GM12873 (cell line): ENCODE data around the gene C2orf92.

Experiments
- TF ChIP-seq, protein P1 (sequence below): IDR thresholded peaks from 2 replicates; pipeline ENCODE4 v1.5.1; 2012; ENCODE audit warnings: low read depth, mild to moderate bottlenecking, moderate library complexity, low read length, control low read depth; ENCODE audit not compliant: insufficient read depth; ENCODE audit errors: missing control alignments

The C2orf92 gene

DNA sequence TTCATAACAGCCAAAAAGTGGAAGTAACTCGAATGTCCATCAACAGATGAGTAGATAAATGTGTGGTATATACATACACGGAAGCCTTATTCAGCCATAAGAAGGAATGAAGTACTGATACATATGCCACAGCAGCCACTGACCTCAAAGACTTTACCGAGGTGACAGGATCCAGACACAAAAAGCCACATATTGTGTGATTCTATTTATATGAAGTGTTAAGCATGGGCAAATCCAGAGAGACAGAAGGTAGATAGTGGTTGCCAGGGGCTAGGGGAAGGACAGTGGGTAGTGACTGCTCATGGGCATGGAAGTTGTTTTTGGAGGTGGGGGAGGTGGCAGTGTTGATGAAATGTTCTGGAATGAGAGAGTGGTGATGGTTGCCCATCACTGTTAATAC, 77.8 kb downstream of the C2orf92 start:
- TF ChIP-seq, protein P1, sequence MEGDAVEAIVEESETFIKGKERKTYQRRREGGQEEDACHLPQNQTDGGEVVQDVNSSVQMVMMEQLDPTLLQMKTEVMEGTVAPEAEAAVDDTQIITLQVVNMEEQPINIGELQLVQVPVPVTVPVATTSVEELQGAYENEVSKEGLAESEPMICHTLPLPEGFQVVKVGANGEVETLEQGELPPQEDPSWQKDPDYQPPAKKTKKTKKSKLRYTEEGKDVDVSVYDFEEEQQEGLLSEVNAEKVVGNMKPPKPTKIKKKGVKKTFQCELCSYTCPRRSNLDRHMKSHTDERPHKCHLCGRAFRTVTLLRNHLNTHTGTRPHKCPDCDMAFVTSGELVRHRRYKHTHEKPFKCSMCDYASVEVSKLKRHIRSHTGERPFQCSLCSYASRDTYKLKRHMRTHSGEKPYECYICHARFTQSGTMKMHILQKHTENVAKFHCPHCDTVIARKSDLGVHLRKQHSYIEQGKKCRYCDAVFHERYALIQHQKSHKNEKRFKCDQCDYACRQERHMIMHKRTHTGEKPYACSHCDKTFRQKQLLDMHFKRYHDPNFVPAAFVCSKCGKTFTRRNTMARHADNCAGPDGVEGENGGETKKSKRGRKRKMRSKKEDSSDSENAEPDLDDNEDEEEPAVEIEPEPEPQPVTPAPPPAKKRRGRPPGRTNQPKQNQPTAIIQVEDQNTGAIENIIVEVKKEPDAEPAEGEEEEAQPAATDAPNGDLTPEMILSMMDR, result no peak

DNA sequence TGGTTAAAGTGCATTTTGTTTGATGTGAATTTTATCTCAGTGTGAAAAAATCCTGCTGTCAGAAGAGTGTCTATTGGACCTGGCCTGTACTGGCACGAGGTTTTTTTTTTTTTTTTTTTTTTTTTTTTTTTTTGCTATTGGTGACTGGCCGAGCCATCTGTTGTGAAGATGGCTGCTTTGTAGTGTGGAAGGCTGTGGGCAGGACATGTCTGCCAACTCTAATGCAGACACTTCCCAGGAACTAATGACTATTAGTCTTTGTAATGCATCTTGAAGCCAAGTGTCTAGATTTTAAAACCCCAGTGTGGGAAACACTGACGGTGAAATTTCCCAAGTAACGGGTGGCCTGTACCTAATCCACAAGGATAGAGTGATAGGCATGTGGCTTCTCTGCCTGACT, 78.2 kb downstream of the C2orf92 start:
- TF ChIP-seq, protein P1, result no peak

DNA sequence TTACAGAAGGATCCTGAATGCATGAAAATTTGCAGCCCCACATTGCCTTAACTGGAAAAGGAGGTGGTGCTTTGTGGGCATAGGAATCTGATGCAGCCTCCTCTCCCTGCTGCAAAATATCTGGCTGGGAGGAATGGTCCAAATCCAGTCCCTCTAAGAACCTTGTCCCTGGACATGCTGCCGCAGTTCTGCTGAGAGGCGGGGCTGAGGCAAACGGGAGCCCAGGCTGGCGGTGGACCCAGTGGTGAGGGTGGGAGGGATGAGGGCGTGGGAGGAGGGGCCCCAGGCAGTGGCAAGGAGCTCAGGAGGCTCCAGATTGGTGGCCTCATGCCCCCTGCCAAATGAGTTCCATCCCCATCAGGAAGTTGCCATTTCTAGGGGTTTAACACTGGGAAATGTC, 80.1 kb downstream of the C2orf92 start:
- TF ChIP-seq, protein P1, result no peak

DNA sequence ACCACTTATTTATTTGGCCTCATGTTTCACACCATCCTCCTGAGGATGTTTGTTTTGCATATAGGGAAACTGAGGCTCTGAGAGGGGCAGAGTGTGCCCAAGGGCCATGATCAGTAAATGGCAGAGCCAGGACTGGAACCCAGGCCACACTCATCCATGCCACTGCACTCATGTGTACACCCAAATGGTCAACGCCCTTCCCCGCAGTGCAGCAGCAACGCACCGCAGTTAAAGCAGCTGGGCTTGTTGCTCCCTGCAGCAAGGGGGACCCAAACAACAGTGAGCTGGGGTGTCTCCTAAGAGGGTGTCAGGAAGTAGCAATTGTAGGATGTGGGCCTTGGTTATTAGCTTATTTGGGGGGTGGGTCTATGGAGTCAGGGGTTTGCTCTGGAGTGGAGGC, 80.5 kb downstream of the C2orf92 start:
- TF ChIP-seq, protein P1, result no peak

DNA sequence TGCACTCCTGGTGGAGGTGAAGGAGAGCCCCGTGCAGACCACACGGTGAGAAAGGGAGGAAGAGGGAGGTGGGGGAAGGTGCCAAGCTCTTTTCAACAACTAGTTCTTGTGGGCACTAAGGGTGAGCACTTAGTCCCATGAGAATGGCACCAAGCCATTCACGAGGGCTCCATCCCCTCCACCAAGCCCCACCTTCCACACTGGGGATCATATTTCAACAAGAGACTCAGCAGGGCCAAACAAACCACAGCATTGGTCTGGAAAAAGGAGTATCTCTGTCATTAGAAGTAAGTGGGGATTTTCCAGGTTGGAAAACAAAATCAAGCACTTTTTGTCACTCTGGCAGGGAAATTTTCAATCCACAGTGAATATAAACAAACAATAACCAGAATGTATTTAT, 82.2 kb downstream of the C2orf92 start:
- TF ChIP-seq, protein P1, result no peak
